ENCODE results near the gene ZBTB46. TPM values are rescaled to one million over a fixed set of nuclear protein-coding genes. Genes with fewer than 3 reads are reported as not detected.
"Not testable (repeated sequence)": the region's sequence is repeated elsewhere in the genome, so short reads cannot be mapped to it uniquely, and the experiment has no call there.

ZBTB46 gene
- total RNA-seq, 1 experiment from 2014 or later = 27.1 TPM

DNA sequence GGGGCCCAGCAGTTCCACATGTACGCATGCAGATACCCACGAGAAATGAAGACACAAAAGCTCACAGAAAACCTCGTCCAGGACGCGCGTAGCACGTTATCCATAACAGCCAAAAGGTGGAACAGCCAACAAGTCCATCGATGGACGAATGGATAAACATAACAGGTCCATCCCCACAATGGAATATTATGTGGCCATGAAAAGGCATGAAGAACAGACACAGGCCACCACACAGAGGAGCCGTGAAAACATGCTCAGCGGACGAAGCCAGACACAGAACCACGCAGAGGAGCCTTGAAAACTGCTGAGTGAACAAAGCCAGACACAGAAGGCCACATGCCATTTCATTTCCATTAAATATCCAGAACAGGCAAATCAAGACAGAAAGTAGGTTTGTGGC is 53.5 kb downstream of the ZBTB46 start:
- H3K36me3 Mint-ChIP-seq (ENCODE audit: insufficient read depth in 1 of 3, low read depth in 3 of 3) = peaks cover 3 to 16% (median 15%) of the 10 kb centered on the region in 3 experiments; a peak in 6 of 7 replicates
- no peak overlapping the region for H2AFZ ChIP-seq (ENCODE audit: low read length)
- TF ChIP-seq, protein P1, sequence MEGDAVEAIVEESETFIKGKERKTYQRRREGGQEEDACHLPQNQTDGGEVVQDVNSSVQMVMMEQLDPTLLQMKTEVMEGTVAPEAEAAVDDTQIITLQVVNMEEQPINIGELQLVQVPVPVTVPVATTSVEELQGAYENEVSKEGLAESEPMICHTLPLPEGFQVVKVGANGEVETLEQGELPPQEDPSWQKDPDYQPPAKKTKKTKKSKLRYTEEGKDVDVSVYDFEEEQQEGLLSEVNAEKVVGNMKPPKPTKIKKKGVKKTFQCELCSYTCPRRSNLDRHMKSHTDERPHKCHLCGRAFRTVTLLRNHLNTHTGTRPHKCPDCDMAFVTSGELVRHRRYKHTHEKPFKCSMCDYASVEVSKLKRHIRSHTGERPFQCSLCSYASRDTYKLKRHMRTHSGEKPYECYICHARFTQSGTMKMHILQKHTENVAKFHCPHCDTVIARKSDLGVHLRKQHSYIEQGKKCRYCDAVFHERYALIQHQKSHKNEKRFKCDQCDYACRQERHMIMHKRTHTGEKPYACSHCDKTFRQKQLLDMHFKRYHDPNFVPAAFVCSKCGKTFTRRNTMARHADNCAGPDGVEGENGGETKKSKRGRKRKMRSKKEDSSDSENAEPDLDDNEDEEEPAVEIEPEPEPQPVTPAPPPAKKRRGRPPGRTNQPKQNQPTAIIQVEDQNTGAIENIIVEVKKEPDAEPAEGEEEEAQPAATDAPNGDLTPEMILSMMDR (conservative IDR thresholded peaks at IDR 0.05) = no peak
- no peak overlapping the region for H2BK20ac ChIP-seq (ENCODE audit: low read depth, low read length, poor library complexity, severe bottlenecking)
- H3K27ac ChIP-seq (ENCODE audit: insufficient read length, low read depth, low read length) = no peak overlapping the region
- no peak overlapping the region for H3K14ac ChIP-seq (ENCODE audit: insufficient read depth, low read length)
- no peak overlapping the region for H3T11ph ChIP-seq (ENCODE audit: low read length)
- peaks cover 23% of the 10 kb centered on the region in 2 experiments for H3K4me1 Mint-ChIP-seq
- no peaks in the 10 kb centered on the region for H4K20me1 ChIP-seq (ENCODE audit: control insufficient read depth, insufficient read depth, insufficient read length)
- no peak overlapping the region for H2BK120ac ChIP-seq (ENCODE audit: low read depth, low read length, poor library complexity, severe bottlenecking)
- H3K23ac ChIP-seq (ENCODE audit: insufficient read length, low read depth, low read length) = no peak overlapping the region
- no peak overlapping the region for H4K8ac ChIP-seq (replicated peaks; ENCODE audit: insufficient read length, low read depth, low read length)
- H3K23me2 ChIP-seq (ENCODE audit: insufficient read length, low read depth, low read length, poor library complexity, severe bottlenecking) = peaks cover 7% of the 10 kb centered on the region
- no peak overlapping the region for H4K91ac ChIP-seq (ENCODE audit: insufficient read length, low read depth, low read length)
- H3K79me1 ChIP-seq (ENCODE audit: insufficient read depth, low read depth, low read length, poor library complexity, severe bottlenecking) = peaks cover 2% of the 10 kb centered on the region
- H3K4ac ChIP-seq (ENCODE audit: low read depth, low read length) = no peak overlapping the region
- no peak overlapping the region for H3K4me3 Mint-ChIP-seq
- H3K27me3 ChIP-seq (ENCODE audit: insufficient read depth, low read length) = no peaks in the 10 kb centered on the region
- no CpG with 5 or more reads among the region's 13 CpGs for WGBS (ENCODE audit: extremely low coverage, insufficient read length, low lambda C conversion rate)
- DNase-seq = no peak
- no peaks in the 10 kb centered on the region for H3K4me1 ChIP-seq (ENCODE audit: insufficient read depth, low read length)
- H3K27ac Mint-ChIP-seq = no peak overlapping the region
- no peak overlapping the region for H2AK5ac ChIP-seq (ENCODE audit: insufficient read length, low read length)
- no peak overlapping the region for H3K4me2 ChIP-seq (ENCODE audit: insufficient read depth, insufficient read length, low read length)
- no peak overlapping the region for H3K56ac ChIP-seq (ENCODE audit: insufficient read length, low read depth, low read length)
- H3K9me3 Mint-ChIP-seq = no peaks in the 10 kb centered on the region; a peak in 2 of 5 replicates
- H3K27me3 Mint-ChIP-seq (ENCODE audit: low read depth) = no peaks in the 10 kb centered on the region; the same call in 1 of the 2 replicates
- H3K9ac ChIP-seq (ENCODE audit: extremely low read depth, insufficient read length, low read length) = no peak overlapping the region
- H4K5ac ChIP-seq (ENCODE audit: insufficient read length, low read depth, low read length) = no peak overlapping the region
- no peaks in the 10 kb centered on the region for H3K9me3 ChIP-seq (ENCODE audit: control insufficient read depth, low read depth, low read length)
- H3K79me2 ChIP-seq (ENCODE audit: insufficient read depth, low read length) = peaks cover 2% of the 10 kb centered on the region; the same call in 1 of the 2 replicates
- H3K18ac ChIP-seq (ENCODE audit: insufficient read length, low read depth, low read length) = no peak overlapping the region
- H2BK15ac ChIP-seq (ENCODE audit: low read depth, low read length) = no peak overlapping the region
- no peak overlapping the region for H2BK12ac ChIP-seq (ENCODE audit: insufficient read length, low read depth, low read length)
- no peak overlapping the region for H2BK5ac ChIP-seq (ENCODE audit: insufficient read length, low read length)

DNA sequence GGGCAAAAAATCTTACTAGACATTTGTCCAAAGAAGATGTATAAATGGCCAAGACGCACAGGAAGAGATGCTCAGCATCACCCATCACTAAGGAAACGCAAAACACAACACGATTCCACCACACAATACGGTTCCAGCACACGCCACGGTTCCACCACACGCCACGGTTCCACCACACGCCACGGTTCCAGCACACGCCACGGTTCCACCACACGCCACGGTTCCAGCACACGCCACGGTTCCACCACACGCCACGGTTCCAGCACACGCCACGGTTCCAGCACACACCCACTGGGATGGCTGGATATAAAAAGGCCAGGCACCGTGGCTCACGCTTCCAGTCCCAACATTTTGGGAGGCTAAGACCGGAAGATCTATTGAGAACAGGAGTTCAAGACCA is 54.2 kb downstream of the ZBTB46 start:
- H3K4me1 Mint-ChIP-seq = peaks cover 19 to 21% of the 10 kb centered on the region in 2 experiments
- H2BK5ac ChIP-seq (ENCODE audit: insufficient read length, low read length); H3K4me2 ChIP-seq (ENCODE audit: insufficient read depth, insufficient read length, low read length); H3K23me2 ChIP-seq (ENCODE audit: insufficient read length, low read depth, low read length, poor library complexity, severe bottlenecking); H3K9ac ChIP-seq (ENCODE audit: extremely low read depth, insufficient read length, low read length); H3K27ac Mint-ChIP-seq; H4K5ac ChIP-seq (ENCODE audit: insufficient read length, low read depth, low read length); H3K4ac ChIP-seq (ENCODE audit: low read depth, low read length); H4K91ac ChIP-seq (ENCODE audit: insufficient read length, low read depth, low read length); H4K20me1 ChIP-seq (ENCODE audit: control insufficient read depth, insufficient read depth, insufficient read length); H2BK15ac ChIP-seq (ENCODE audit: low read depth, low read length); H3K27me3 ChIP-seq (ENCODE audit: insufficient read depth, low read length); H4K8ac ChIP-seq (replicated peaks; ENCODE audit: insufficient read length, low read depth, low read length); H2BK120ac ChIP-seq (ENCODE audit: low read depth, low read length, poor library complexity, severe bottlenecking); H3K4me1 ChIP-seq (ENCODE audit: insufficient read depth, low read length); H3K9me3 Mint-ChIP-seq; H3K27me3 Mint-ChIP-seq (ENCODE audit: low read depth); DNase-seq; H3K9me3 ChIP-seq (ENCODE audit: control insufficient read depth, low read depth, low read length); H3K79me2 ChIP-seq (ENCODE audit: insufficient read depth, low read length); H2BK12ac ChIP-seq (ENCODE audit: insufficient read length, low read depth, low read length); H3T11ph ChIP-seq (ENCODE audit: low read length); H2AFZ ChIP-seq (ENCODE audit: low read length); H3K79me1 ChIP-seq (ENCODE audit: insufficient read depth, low read depth, low read length, poor library complexity, severe bottlenecking); H3K23ac ChIP-seq (ENCODE audit: insufficient read length, low read depth, low read length); H3K18ac ChIP-seq (ENCODE audit: insufficient read length, low read depth, low read length); H3K27ac ChIP-seq (ENCODE audit: insufficient read length, low read depth, low read length); H2BK20ac ChIP-seq (ENCODE audit: low read depth, low read length, poor library complexity, severe bottlenecking); H3K4me3 Mint-ChIP-seq; H2AK5ac ChIP-seq (ENCODE audit: insufficient read length, low read length); H3K56ac ChIP-seq (ENCODE audit: insufficient read length, low read depth, low read length); H3K14ac ChIP-seq (ENCODE audit: insufficient read depth, low read length): not testable (repeated sequence)
- H3K36me3 Mint-ChIP-seq (ENCODE audit: insufficient read depth in 1 of 3, low read depth in 3 of 3) = peaks cover 3 to 16% (median 9%) of the 10 kb centered on the region in 3 experiments; a peak in 6 of 7 replicates
- no CpG with 5 or more reads among the region's 23 CpGs for WGBS (ENCODE audit: extremely low coverage, insufficient read length, low lambda C conversion rate)
